Pancreas (tissue), 10 donors: ENCODE measurements around the gene CAMSAP1. TPM values are rescaled to one million over a fixed set of nuclear protein-coding genes. Genes with fewer than 3 reads are reported as not detected.

Experiments
- ATAC-seq, 4 donors: fragments of 200-7000 bp; cut with Tn5 transposase; one replicate each; pipeline versions ENCODE4 v1.8.0 to v1.9.1; 2020; ENCODE audit warnings: mild to moderate bottlenecking in 4 of 4, moderate library complexity in 4 of 4
- DNase-seq, 6 donors: peaks; one replicate each; pipeline ENCODE4 v3.0.0-alpha.2; 2020
- FAIRE-seq: peaks from 2 replicates; lab custom pipeline; 2012; peaks lifted over from hg19 to GRCh38; lab: Jason Lieb, UNC
- H3K27ac ChIP-seq, 4 donors: fragments of 200-600 bp; sonication (generic); 1 replicate in 3 of 4; 2 replicates in 1 of 4; pipeline versions ENCODE4 v1.5.0 to v1.8.0; 2020
- H3K27me3 ChIP-seq, 4 donors: fragments of 200-600 bp; one replicate each; pipeline ENCODE4 v1.8.0; 2021
- H3K36me3 ChIP-seq, 3 donors: fragments of 200-600 bp; sonication (generic) in 1 of 3; one replicate each; pipeline versions ENCODE4 v1.5.0 to v1.8.0; 2020 to 2021
- H3K4me1 ChIP-seq, 3 donors: fragments of 200-600 bp; one replicate each; pipeline ENCODE4 v1.8.0; 2021
- H3K4me3 ChIP-seq, 4 donors: fragments of 200-600 bp; sonication (generic) in 2 of 4; one replicate each; pipeline versions ENCODE4 v1.5.0 to v1.8.0; 2020 to 2021
- H3K9me3 ChIP-seq, 4 donors: fragments of 200-600 bp; one replicate each; pipeline ENCODE4 v1.8.0; 2021
- CTCF ChIP-seq, 4 donors: fragments of 200-600 bp; sonication (generic) in 3 of 4; IDR thresholded peaks; one replicate each; pipeline versions ENCODE4 v1.5.0 to v1.8.0; 2021; ENCODE audit warnings: antibody characterized with exemption in 4 of 4
- WGBS, 2 donors: extraction: QIAGEN DNeasy Blood & Tissue Kit; methylation state at CpG; one replicate each; pipeline ENCODE4 v1.1.7; 2013; 5-methylcytosine and 5-hydroxymethylcytosine counted together
- intact Hi-C, 3 donors: fragments of 100-400 bp; cut with DNase I; formaldehyde crosslinking; loops; one replicate each; pipeline versions ENCODE4 v1.11.1 to v1.14.2; 2022
- polyA plus RNA-seq, 2 donors: library from polyadenylated mRNA; stranded (reverse); fragments of 200-250 nt; gene quantifications; one replicate each; pipeline ENCODE4 v1.2.3, GENCODE V29; 2013
- total RNA-seq, 6 donors: library from RNA; stranded (reverse); fragmentation: NEBNext Ultra II Directional in 4 of 6; extraction: Animal tissue kit (Norgen Biotek cat#: 25700) in 4 of 6; gene quantifications; one replicate each; pipeline versions ENCODE4 v1.2.1 to v1.2.4, GENCODE V29; 2021 to 2023
- donor health status: healthy with polysubstance abuse.
- donor health status: DM: no; HTN: no; CAD: no; lungs with moderate emphysema.
- donor health status: DM: no; HTN: no; CAD: no.
- donor health status: control.
- donor health status: control.
- donor health status: Bipolar disorder and iron deficiency.
- donor health status: DM: yes; HTN: yes; CAD: no.
- donor health status: DM: no; HTN: no; CAD: no.
- donor health status: DM: no; HTN: no; CAD: no.
- donor health status: DM: yes; HTN: yes; CAD: no.

Gene CAMSAP1
- total and polyA plus RNA-seq, 8 donors: 3.8 to 20.1 (median 12.7) TPM

- WGBS, 2 donors: 90 to 92% methylated on average over 8 of the region's 8 CpGs
- H3K36me3 ChIP-seq: no peaks in the 10 kb centered on the region
- no peak for ATAC-seq
- no peak for TF ChIP-seq CTCF (IDR thresholded peaks at IDR 0.05)
- no peaks in the 10 kb centered on the region for H3K27me3 ChIP-seq
- intact Hi-C loops: loop anchor here in 1 of 3 donors (5.0 kb wide), 1 partner anchor 259 kb away; no protein-coding TSS in a partner anchor
- no peaks in the 10 kb centered on the region for H3K4me1 ChIP-seq
- no peak overlapping the region for H3K27ac ChIP-seq
- DNase-seq: no peak
- no peak for FAIRE-seq
- H3K4me3 ChIP-seq: no peak overlapping the region
- no peaks in the 10 kb centered on the region for H3K9me3 ChIP-seq
Observed at GRCh38 chr9:135862809-135863208, 44.5 kb downstream of the CAMSAP1 start.

- no peak for TF ChIP-seq CTCF (IDR thresholded peaks at IDR 0.05)
- no peak overlapping the region for H3K27ac ChIP-seq
- no peak for ATAC-seq
- no peaks in the 10 kb centered on the region for H3K9me3 ChIP-seq
- no peaks in the 10 kb centered on the region for H3K27me3 ChIP-seq
- 95 to 97% methylated on average over 1 of the region's 1 CpG for WGBS, 2 donors
- H3K36me3 ChIP-seq: no peaks in the 10 kb centered on the region
- FAIRE-seq: no peak
- no peaks in the 10 kb centered on the region for H3K4me1 ChIP-seq
- DNase-seq: no peak
- intact Hi-C loops: no loop called here
- no peak overlapping the region for H3K4me3 ChIP-seq
Observed at GRCh38 chr9:135858491-135859185, 48.7 kb downstream of the CAMSAP1 start.

DNA sequence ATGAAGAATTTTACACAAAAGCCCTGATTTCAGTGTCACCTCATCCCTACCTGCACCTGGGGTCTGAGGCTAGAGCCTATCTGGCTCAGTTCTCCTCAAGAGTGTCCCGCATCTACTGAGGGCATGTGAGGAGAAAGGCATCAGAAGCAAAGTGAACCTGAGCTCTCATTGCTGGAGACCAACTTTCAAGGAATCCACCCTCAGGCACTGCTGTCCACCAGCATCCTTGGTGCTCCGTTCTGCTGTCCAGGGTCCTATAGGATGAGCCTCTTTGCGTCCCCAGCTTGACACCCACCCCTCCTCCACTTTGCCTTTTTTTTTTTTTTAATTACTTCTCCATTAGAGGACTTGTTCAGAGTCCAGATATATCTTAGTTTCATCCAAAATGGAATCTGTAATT is 49.5 kb downstream of the CAMSAP1 start:
- Histone ChIP-seq H3K4me1 (no peaks in the 10 kb centered on the region), H3K36me3 (no peaks in the 10 kb centered on the region), H3K27ac (no peak overlapping the region), H3K4me3 (no peak overlapping the region), H3K27me3 (no peaks in the 10 kb centered on the region), H3K9me3 (no peaks in the 10 kb centered on the region)
- intact Hi-C loops: no loop called here
- WGBS, 2 donors: 95 to 98% methylated on average over 3 of the region's 3 CpGs
- TF ChIP-seq CTCF (IDR thresholded peaks at IDR 0.05): no peak
- no peak for DNase-seq
- no peak for ATAC-seq
- FAIRE-seq: no peak

DNA sequence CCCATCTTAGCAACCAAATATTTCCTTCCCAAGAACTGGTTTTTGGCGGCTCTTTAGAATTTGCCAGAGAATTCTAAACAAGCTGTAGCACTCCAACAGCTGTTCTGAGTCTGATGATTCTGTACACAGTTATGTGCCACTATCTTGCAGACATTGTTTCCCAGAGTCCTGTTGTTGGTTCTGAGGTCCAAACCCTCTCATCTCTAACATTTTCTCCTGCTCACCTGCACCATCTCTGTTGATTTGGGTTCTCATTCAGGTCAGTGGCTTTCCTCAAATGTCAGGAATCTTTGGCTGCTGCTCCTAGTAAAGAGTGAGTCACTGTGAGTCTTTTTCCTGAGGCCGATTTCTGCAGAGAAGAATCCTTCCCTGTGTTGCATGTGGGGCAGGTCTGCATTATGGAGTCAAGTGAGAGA is 50.0 kb downstream of the CAMSAP1 start:
- FAIRE-seq: no peak
- H3K9me3 ChIP-seq: no peaks in the 10 kb centered on the region
- no peaks in the 10 kb centered on the region for H3K36me3 ChIP-seq
- DNase-seq: no peak
- no peak for ATAC-seq
- no peak overlapping the region for H3K27ac ChIP-seq
- TF ChIP-seq CTCF (IDR thresholded peaks at IDR 0.05): no peak
- intact Hi-C loops: no loop called here
- 91 to 97% methylated on average over 2 of the region's 2 CpGs for WGBS, 2 donors
- no peaks in the 10 kb centered on the region for H3K4me1 ChIP-seq
- H3K27me3 ChIP-seq: no peaks in the 10 kb centered on the region
- no peak overlapping the region for H3K4me3 ChIP-seq

- no peak for FAIRE-seq
- intact Hi-C loops: no loop called here
Observed at GRCh38 chr9:135851748-135852147, 55.6 kb downstream of the CAMSAP1 start.

More at GRCh38 chr9:135851748-135852147, 55.6 kb downstream of the CAMSAP1 start:
- Histone ChIP-seq H3K4me1 (no peaks in the 10 kb centered on the region), H3K27me3 (no peaks in the 10 kb centered on the region), H3K36me3 (peaks cover 0 to 10% (median 0%) of the 10 kb centered on the region in 3 donors), H3K9me3 (no peaks in the 10 kb centered on the region), H3K27ac (no peak overlapping the region), H3K4me3 (no peak overlapping the region)
- TF ChIP-seq CTCF (IDR thresholded peaks at IDR 0.05): no peak
- DNase-seq: peak in 1 of 6 donors; percentile 10
- WGBS, 2 donors: 91 to 92% methylated on average over 16 of the region's 16 CpGs
- ATAC-seq: peak in 3 of 4 donors; percentile 36 to 88 (median 86)
